ENCODE data around the gene NBL1.

The NBL1 gene

DNA sequence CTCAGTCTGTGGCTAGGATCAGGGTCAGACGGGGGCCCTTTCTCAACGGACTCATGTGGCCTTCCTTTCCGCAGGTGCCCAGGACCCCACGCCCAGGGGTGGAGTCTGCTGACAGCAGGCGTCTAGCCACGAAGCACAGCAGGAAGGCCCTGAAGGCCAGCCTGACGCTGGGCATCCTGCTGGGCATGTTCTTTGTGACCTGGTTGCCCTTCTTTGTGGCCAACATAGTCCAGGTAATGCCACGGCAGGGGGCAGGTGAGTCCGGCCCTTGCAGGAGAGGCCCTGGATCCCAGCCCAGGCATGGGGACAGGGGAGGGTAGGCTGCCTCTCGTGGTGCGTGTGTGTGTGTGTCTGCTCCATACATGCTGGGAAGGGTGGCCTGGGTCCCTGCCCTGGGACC lies 34.4 kb downstream of the NBL1 start:
- in situ Hi-C loops (cut with MboI; ENCODE audit: low pct_unique_long_range_greater_than_20kb, low sequenced_read_pairs, unreplicated experiment) = no loop called here
- DNase-seq (ENCODE audit: low spot score) = no peak
- TF ChIP-seq, protein P1, sequence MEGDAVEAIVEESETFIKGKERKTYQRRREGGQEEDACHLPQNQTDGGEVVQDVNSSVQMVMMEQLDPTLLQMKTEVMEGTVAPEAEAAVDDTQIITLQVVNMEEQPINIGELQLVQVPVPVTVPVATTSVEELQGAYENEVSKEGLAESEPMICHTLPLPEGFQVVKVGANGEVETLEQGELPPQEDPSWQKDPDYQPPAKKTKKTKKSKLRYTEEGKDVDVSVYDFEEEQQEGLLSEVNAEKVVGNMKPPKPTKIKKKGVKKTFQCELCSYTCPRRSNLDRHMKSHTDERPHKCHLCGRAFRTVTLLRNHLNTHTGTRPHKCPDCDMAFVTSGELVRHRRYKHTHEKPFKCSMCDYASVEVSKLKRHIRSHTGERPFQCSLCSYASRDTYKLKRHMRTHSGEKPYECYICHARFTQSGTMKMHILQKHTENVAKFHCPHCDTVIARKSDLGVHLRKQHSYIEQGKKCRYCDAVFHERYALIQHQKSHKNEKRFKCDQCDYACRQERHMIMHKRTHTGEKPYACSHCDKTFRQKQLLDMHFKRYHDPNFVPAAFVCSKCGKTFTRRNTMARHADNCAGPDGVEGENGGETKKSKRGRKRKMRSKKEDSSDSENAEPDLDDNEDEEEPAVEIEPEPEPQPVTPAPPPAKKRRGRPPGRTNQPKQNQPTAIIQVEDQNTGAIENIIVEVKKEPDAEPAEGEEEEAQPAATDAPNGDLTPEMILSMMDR (IDR thresholded peaks at IDR 0.05; ENCODE audit: extremely low read depth, insufficient read depth, missing control alignments) = no peak

- DNase-seq (ENCODE audit: low spot score) = no peak
- in situ Hi-C loops (cut with MboI; ENCODE audit: low pct_unique_long_range_greater_than_20kb, low sequenced_read_pairs, unreplicated experiment) = no loop called here
- TF ChIP-seq, protein P1 (IDR thresholded peaks at IDR 0.05; ENCODE audit: extremely low read depth, insufficient read depth, missing control alignments) = no peak
Observed at GRCh38 chr1:19678931-19679453, 34.9 kb downstream of the NBL1 start.

GRCh38 chr1:19679691-19680090 lies 35.6 kb downstream of the NBL1 start:
- in situ Hi-C loops (cut with MboI; ENCODE audit: low pct_unique_long_range_greater_than_20kb, low sequenced_read_pairs, unreplicated experiment) = no loop called here
- no peak for DNase-seq (ENCODE audit: low spot score)
- TF ChIP-seq, protein P1 (IDR thresholded peaks at IDR 0.05; ENCODE audit: extremely low read depth, insufficient read depth, missing control alignments) = no peak

- DNase-seq (ENCODE audit: low spot score) = no peak
Observed at GRCh38 chr1:19680644-19681043, 36.5 kb downstream of the NBL1 start.

GRCh38 chr1:19682257-19682656 lies 38.1 kb downstream of the NBL1 start:
- TF ChIP-seq, protein P1 (IDR thresholded peaks at IDR 0.05; ENCODE audit: extremely low read depth, insufficient read depth, missing control alignments) = no peak
- in situ Hi-C loops (cut with MboI; ENCODE audit: low pct_unique_long_range_greater_than_20kb, low sequenced_read_pairs, unreplicated experiment) = no loop called here
- DNase-seq (ENCODE audit: low spot score) = no peak

More at GRCh38 chr1:19680644-19681043, 36.5 kb downstream of the NBL1 start:
- TF ChIP-seq, protein P1 (IDR thresholded peaks at IDR 0.05; ENCODE audit: extremely low read depth, insufficient read depth, missing control alignments) = no peak
- in situ Hi-C loops (cut with MboI; ENCODE audit: low pct_unique_long_range_greater_than_20kb, low sequenced_read_pairs, unreplicated experiment) = no loop called here

DNA sequence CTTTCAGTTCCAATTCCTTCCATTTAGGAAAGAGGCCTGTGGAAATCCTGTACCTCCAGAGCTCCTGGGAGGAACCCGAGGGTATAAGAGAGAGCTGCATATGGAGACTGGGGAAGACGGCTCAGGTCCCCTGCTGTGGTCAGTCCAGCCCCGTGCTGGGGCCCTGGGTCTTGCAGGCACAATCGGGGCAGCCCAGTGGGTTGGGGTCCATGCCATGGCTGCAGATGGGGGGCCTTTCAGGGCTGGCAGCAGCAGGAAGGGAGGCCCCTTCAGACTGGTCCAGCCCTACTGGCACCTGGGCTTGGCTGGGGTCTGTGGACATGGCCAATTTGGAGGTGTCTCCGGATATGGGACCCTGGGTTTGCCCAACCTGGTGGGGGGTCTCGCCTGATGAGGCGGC lies 38.8 kb downstream of the NBL1 start:
- TF ChIP-seq, protein P1 (IDR thresholded peaks at IDR 0.05; ENCODE audit: extremely low read depth, insufficient read depth, missing control alignments) = no peak
- in situ Hi-C loops (cut with MboI; ENCODE audit: low pct_unique_long_range_greater_than_20kb, low sequenced_read_pairs, unreplicated experiment) = no loop called here
- no peak for DNase-seq (ENCODE audit: low spot score)

GRCh38 chr1:19683351-19683750 lies 39.2 kb downstream of the NBL1 start:
- in situ Hi-C loops (cut with MboI; ENCODE audit: low pct_unique_long_range_greater_than_20kb, low sequenced_read_pairs, unreplicated experiment) = no loop called here
- DNase-seq (ENCODE audit: low spot score) = no peak

More at GRCh38 chr1:19683351-19683750, 39.2 kb downstream of the NBL1 start:
- TF ChIP-seq, protein P1 (IDR thresholded peaks at IDR 0.05; ENCODE audit: extremely low read depth, insufficient read depth, missing control alignments) = no peak
